ENCODE measurements around the gene FETUB.

FETUB gene

GRCh38 chr3:186620213-186621092, 19.7 kb upstream of the FETUB start:
- H3K4me3 ChIP-seq (ENCODE audit: low read depth, low read length), result no peak overlapping the region
- DNase-seq (ENCODE audit: low read depth), result no peak
- no peak for TF ChIP-seq CTCF (IDR thresholded peaks at IDR 0.05; ENCODE audit: control insufficient read depth, extremely low read depth, insufficient read depth)

- no peak for DNase-seq (ENCODE audit: low read depth)
- no peak overlapping the region for H3K4me3 ChIP-seq (ENCODE audit: low read depth, low read length)
- no peak for TF ChIP-seq CTCF (IDR thresholded peaks at IDR 0.05; ENCODE audit: control insufficient read depth, extremely low read depth, insufficient read depth)
Observed at GRCh38 chr3:186621894-186622650, 18.1 kb upstream of the FETUB start.

GRCh38 chr3:186622651-186623310, 17.4 kb upstream of the FETUB start:
- TF ChIP-seq CTCF (IDR thresholded peaks at IDR 0.05; ENCODE audit: control insufficient read depth, extremely low read depth, insufficient read depth), result no peak
- no peak for DNase-seq (ENCODE audit: low read depth)
- no peak overlapping the region for H3K4me3 ChIP-seq (ENCODE audit: low read depth, low read length)

- no peak for TF ChIP-seq CTCF (IDR thresholded peaks at IDR 0.05; ENCODE audit: control insufficient read depth, extremely low read depth, insufficient read depth)
- no peak overlapping the region for H3K4me3 ChIP-seq (ENCODE audit: low read depth, low read length)
- no peak for DNase-seq (ENCODE audit: low read depth)
Observed at GRCh38 chr3:186624598-186624997, 15.6 kb upstream of the FETUB start.

- H3K4me3 ChIP-seq (ENCODE audit: low read depth, low read length), result no peak overlapping the region
- no peak for DNase-seq (ENCODE audit: low read depth)
- TF ChIP-seq CTCF (IDR thresholded peaks at IDR 0.05; ENCODE audit: control insufficient read depth, extremely low read depth, insufficient read depth), result no peak
Observed at GRCh38 chr3:186625600-186626042, 14.6 kb upstream of the FETUB start.

GRCh38 chr3:186626254-186626847, 13.8 kb upstream of the FETUB start:
- no peak for TF ChIP-seq CTCF (IDR thresholded peaks at IDR 0.05; ENCODE audit: control insufficient read depth, extremely low read depth, insufficient read depth)
- DNase-seq (ENCODE audit: low read depth), result no peak
- no peak overlapping the region for H3K4me3 ChIP-seq (ENCODE audit: low read depth, low read length)
